ENCODE data around the gene SHMT2. TPM values are rescaled to one million over a fixed set of nuclear protein-coding genes. Genes with fewer than 3 reads are reported as not detected.

Gene SHMT2
- total and polyA plus RNA-seq, 2 experiments from 2014 or later = 125 to 387 TPM

DNA sequence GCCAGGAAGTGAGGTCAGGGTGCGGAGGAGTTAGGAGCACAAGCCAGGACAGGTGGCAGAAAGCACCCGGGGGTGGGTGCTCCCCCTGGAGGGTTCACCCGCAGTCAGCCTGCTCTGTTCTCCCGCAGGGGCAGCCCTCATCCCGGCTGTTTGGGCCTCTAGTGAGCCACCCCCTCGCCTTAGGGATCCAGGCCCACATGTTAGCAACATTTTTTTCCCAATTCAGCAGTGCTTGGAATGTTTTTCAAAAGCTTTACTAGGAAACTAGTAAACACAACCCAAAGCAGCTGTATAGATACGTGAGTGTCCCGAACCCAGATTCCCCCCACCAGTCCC lies 41.5 kb upstream of the SHMT2 start:
- no peak overlapping the region for H3K4me3 ChIP-seq
- TF ChIP-seq, protein P1, sequence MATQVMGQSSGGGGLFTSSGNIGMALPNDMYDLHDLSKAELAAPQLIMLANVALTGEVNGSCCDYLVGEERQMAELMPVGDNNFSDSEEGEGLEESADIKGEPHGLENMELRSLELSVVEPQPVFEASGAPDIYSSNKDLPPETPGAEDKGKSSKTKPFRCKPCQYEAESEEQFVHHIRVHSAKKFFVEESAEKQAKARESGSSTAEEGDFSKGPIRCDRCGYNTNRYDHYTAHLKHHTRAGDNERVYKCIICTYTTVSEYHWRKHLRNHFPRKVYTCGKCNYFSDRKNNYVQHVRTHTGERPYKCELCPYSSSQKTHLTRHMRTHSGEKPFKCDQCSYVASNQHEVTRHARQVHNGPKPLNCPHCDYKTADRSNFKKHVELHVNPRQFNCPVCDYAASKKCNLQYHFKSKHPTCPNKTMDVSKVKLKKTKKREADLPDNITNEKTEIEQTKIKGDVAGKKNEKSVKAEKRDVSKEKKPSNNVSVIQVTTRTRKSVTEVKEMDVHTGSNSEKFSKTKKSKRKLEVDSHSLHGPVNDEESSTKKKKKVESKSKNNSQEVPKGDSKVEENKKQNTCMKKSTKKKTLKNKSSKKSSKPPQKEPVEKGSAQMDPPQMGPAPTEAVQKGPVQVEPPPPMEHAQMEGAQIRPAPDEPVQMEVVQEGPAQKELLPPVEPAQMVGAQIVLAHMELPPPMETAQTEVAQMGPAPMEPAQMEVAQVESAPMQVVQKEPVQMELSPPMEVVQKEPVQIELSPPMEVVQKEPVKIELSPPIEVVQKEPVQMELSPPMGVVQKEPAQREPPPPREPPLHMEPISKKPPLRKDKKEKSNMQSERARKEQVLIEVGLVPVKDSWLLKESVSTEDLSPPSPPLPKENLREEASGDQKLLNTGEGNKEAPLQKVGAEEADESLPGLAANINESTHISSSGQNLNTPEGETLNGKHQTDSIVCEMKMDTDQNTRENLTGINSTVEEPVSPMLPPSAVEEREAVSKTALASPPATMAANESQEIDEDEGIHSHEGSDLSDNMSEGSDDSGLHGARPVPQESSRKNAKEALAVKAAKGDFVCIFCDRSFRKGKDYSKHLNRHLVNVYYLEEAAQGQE (IDR thresholded peaks at IDR 0.05; ENCODE audit: unreplicated experiment) = no peak
- TF ChIP-seq ZNF114 (CRISPR knock-in tag; IDR thresholded peaks at IDR 0.05) (no peak), CREB1 (CRISPR knock-in tag; IDR thresholded peaks at IDR 0.05; ENCODE audit: low read depth) (no peak), STAT1 (IDR thresholded peaks at IDR 0.05; ENCODE audit: unreplicated experiment) (no peak), JUNB (IDR thresholded peaks at IDR 0.05; ENCODE audit: unreplicated experiment) (no peak), NANOG (IDR thresholded peaks at IDR 0.05; ENCODE audit: borderline replicate concordance) (no peak), ZNF331 (CRISPR knock-in tag; IDR thresholded peaks at IDR 0.05; ENCODE audit: low read depth) (no peak), EZH2phosphoT487 (IDR thresholded peaks at IDR 0.05; ENCODE audit: unreplicated experiment) (no peak), POLR2AphosphoS5 (IDR thresholded peaks at IDR 0.05; ENCODE audit: low read depth) (no peak), EZH2 (IDR thresholded peaks at IDR 0.05; ENCODE audit: low read depth, unreplicated experiment) (no peak)
- TF ChIP-seq, protein P2, sequence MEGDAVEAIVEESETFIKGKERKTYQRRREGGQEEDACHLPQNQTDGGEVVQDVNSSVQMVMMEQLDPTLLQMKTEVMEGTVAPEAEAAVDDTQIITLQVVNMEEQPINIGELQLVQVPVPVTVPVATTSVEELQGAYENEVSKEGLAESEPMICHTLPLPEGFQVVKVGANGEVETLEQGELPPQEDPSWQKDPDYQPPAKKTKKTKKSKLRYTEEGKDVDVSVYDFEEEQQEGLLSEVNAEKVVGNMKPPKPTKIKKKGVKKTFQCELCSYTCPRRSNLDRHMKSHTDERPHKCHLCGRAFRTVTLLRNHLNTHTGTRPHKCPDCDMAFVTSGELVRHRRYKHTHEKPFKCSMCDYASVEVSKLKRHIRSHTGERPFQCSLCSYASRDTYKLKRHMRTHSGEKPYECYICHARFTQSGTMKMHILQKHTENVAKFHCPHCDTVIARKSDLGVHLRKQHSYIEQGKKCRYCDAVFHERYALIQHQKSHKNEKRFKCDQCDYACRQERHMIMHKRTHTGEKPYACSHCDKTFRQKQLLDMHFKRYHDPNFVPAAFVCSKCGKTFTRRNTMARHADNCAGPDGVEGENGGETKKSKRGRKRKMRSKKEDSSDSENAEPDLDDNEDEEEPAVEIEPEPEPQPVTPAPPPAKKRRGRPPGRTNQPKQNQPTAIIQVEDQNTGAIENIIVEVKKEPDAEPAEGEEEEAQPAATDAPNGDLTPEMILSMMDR (conservative IDR thresholded peaks at IDR 0.05; ENCODE audit: low read depth in 2 of 2) = no peak
- TF ChIP-seq, protein P3, sequence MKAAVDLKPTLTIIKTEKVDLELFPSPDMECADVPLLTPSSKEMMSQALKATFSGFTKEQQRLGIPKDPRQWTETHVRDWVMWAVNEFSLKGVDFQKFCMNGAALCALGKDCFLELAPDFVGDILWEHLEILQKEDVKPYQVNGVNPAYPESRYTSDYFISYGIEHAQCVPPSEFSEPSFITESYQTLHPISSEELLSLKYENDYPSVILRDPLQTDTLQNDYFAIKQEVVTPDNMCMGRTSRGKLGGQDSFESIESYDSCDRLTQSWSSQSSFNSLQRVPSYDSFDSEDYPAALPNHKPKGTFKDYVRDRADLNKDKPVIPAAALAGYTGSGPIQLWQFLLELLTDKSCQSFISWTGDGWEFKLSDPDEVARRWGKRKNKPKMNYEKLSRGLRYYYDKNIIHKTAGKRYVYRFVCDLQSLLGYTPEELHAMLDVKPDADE (IDR thresholded peaks at IDR 0.05) = no peak
- TF ChIP-seq, protein P4, sequence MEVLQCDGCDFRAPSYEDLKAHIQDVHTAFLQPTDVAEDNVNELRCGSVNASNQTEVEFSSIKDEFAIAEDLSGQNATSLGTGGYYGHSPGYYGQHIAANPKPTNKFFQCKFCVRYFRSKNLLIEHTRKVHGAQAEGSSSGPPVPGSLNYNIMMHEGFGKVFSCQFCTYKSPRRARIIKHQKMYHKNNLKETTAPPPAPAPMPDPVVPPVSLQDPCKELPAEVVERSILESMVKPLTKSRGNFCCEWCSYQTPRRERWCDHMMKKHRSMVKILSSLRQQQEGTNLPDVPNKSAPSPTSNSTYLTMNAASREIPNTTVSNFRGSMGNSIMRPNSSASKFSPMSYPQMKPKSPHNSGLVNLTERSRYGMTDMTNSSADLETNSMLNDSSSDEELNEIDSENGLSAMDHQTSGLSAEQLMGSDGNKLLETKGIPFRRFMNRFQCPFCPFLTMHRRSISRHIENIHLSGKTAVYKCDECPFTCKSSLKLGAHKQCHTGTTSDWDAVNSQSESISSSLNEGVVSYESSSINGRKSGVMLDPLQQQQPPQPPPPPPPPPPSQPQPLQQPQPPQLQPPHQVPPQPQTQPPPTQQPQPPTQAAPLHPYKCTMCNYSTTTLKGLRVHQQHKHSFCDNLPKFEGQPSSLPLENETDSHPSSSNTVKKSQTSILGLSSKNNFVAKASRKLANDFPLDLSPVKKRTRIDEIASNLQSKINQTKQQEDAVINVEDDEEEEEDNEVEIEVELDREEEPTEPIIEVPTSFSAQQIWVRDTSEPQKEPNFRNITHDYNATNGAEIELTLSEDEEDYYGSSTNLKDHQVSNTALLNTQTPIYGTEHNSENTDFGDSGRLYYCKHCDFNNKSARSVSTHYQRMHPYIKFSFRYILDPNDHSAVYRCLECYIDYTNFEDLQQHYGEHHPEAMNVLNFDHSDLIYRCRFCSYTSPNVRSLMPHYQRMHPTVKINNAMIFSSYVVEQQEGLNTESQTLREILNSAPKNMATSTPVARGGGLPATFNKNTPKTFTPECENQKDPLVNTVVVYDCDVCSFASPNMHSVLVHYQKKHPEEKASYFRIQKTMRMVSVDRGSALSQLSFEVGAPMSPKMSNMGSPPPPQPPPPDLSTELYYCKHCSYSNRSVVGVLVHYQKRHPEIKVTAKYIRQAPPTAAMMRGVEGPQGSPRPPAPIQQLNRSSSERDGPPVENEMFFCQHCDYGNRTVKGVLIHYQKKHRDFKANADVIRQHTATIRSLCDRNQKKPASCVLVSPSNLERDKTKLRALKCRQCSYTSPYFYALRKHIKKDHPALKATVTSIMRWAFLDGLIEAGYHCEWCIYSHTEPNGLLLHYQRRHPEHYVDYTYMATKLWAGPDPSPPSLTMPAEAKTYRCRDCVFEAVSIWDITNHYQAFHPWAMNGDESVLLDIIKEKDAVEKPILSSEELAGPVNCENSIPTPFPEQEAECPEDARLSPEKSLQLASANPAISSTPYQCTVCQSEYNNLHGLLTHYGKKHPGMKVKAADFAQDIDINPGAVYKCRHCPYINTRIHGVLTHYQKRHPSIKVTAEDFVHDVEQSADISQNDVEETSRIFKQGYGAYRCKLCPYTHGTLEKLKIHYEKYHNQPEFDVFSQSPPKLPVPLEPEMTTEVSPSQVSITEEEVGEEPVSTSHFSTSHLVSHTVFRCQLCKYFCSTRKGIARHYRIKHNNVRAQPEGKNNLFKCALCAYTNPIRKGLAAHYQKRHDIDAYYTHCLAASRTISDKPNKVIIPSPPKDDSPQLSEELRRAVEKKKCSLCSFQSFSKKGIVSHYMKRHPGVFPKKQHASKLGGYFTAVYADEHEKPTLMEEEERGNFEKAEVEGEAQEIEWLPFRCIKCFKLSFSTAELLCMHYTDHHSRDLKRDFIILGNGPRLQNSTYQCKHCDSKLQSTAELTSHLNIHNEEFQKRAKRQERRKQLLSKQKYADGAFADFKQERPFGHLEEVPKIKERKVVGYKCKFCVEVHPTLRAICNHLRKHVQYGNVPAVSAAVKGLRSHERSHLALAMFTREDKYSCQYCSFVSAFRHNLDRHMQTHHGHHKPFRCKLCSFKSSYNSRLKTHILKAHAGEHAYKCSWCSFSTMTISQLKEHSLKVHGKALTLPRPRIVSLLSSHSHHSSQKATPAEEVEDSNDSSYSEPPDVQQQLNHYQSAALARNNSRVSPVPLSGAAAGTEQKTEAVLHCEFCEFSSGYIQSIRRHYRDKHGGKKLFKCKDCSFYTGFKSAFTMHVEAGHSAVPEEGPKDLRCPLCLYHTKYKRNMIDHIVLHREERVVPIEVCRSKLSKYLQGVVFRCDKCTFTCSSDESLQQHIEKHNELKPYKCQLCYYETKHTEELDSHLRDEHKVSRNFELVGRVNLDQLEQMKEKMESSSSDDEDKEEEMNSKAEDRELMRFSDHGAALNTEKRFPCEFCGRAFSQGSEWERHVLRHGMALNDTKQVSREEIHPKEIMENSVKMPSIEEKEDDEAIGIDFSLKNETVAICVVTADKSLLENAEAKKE (CRISPR knock-in tag; IDR thresholded peaks at IDR 0.05) = no peak
- no peak overlapping the region for H3K27ac Mint-ChIP-seq
- H2AFZ ChIP-seq = no peak overlapping the region
- H3K9me3 Mint-ChIP-seq = no peaks in the 10 kb centered on the region; the same call in 2 of the 3 replicates
- no peak overlapping the region for H3K27ac ChIP-seq (ENCODE audit: low read depth)
- no peak for DNase-seq (ENCODE audit: low spot score)
- no peak overlapping the region for H3K4me2 ChIP-seq
- peaks cover 40% of the 10 kb centered on the region for H3K27me3 Mint-ChIP-seq (ENCODE audit: insufficient read depth, low read depth, poor library complexity)
- peaks cover 29% of the 10 kb centered on the region for H3K36me3 ChIP-seq (ENCODE audit: insufficient read depth)
- peaks cover 98% of the 10 kb centered on the region for H3K36me3 Mint-ChIP-seq (ENCODE audit: low read depth)
- no peak for ATAC-seq
- H3K4me3 Mint-ChIP-seq = no peak overlapping the region
- peaks cover under 1% of the 10 kb centered on the region; the same call in 1 of the 3 replicates for H3K4me1 Mint-ChIP-seq
- H3K79me2 ChIP-seq (replicated peaks; ENCODE audit: insufficient read depth) = no peaks in the 10 kb centered on the region
- no peaks in the 10 kb centered on the region for H3K27me3 ChIP-seq (ENCODE audit: insufficient read depth)
- peaks cover 14% of the 10 kb centered on the region; the same call in 1 of the 2 replicates for H3F3A ChIP-seq (replicated peaks; ENCODE audit: low read depth)
- H3K4me1 ChIP-seq (ENCODE audit: insufficient read depth) = no peaks in the 10 kb centered on the region
- H3K9me2 ChIP-seq (ENCODE audit: insufficient read depth) = no peaks in the 10 kb centered on the region
- H4K20me1 ChIP-seq (replicated peaks; ENCODE audit: insufficient read depth) = no peaks in the 10 kb centered on the region; the same call in 1 of the 2 replicates
